GM12878 (cell line): ENCODE data around the gene VGLL4. TPM values are rescaled to one million over a fixed set of nuclear protein-coding genes. Genes with fewer than 3 reads are reported as not detected.

ENCODE experiments used
- ATAC-seq: fragments of 200-7000 bp; cut with Tn5 transposase; 3 replicates; pipeline ENCODE4 v1.9.1; 2020; ENCODE audit warnings: mild to moderate bottlenecking, moderate library complexity
- BruUV-seq: library from RNA; stranded (reverse); fragments of 400-500 nt; replicated peaks from 2 replicates; lab custom pipeline; 2021; lab: Mats Ljungman, UMichigan
- CTCF ChIA-PET: fragments of 300-600 bp; sonication (Branson Sonifier 250); formaldehyde crosslinking; extraction: SDS; loops from one replicate; lab custom pipeline; 2021; ENCODE audit warnings: inconsistent platforms; lab: Yijun Ruan, JAX
- POLR2A ChIA-PET: fragments of 350-600 bp; formaldehyde crosslinking; extraction: SDS; loops from one replicate; lab custom pipeline; 2021; ENCODE audit warnings: inconsistent platforms; lab: Charles Lee
- RAD21 ChIA-PET: fragments of 300-600 bp; sonication (Branson Sonifier 250); formaldehyde crosslinking; loops from one replicate; lab custom pipeline; 2023; ENCODE audit warnings: antibody characterized with exemption; ENCODE audit not compliant: unreplicated experiment; lab: Charles Lee
- SMC1A ChIA-PET: fragments of 300-600 bp; sonication (Branson Sonifier 250); formaldehyde crosslinking; loops from one replicate; lab custom pipeline; 2023; ENCODE audit not compliant: unreplicated experiment, uncharacterized antibody; lab: Charles Lee
- DNase-seq: peaks from one replicate; pipeline ENCODE4 v3.0.0-alpha.2; 2011; ENCODE audit warnings: low read depth, low spot score
- FAIRE-seq: peaks from 3 replicates; lab custom pipeline; 2011; peaks lifted over from hg19 to GRCh38; lab: Jason Lieb, UNC
- H2AFZ ChIP-seq: 2 replicates; pipeline ENCODE4 v1.6.0; 2011; ENCODE audit warnings: low read depth, low read length, control low read depth; ENCODE audit not compliant: control insufficient read depth
- H3K27ac ChIP-seq: 2 replicates; pipeline ENCODE4 v1.5.1; 2011; ENCODE audit warnings: control low read depth; ENCODE audit not compliant: control insufficient read depth, insufficient read depth
- H3K27me3 ChIP-seq, 2 experiments: replicated peaks in 1 of 2; 2 replicates each; pipeline versions ENCODE4 v1.6.0 to v1.6.1; 2011; ENCODE audit warnings: low read length in 1 of 2; ENCODE audit not compliant: control insufficient read depth in 2 of 2, insufficient read depth in 2 of 2
- H3K36me3 ChIP-seq, 2 experiments: 2 replicates each; pipeline ENCODE4 v1.5.1; 2011; ENCODE audit warnings: low read length in 1 of 2; ENCODE audit not compliant: control insufficient read depth in 2 of 2, insufficient read depth in 2 of 2
- H3K4me1 ChIP-seq: 2 replicates; pipeline ENCODE4 v1.6.1; 2011; ENCODE audit warnings: mild to moderate bottlenecking, low read length, moderate library complexity, mixed read lengths; ENCODE audit not compliant: control insufficient read depth, insufficient read depth
- H3K4me2 ChIP-seq: 2 replicates; pipeline ENCODE4 v1.6.0; 2011; ENCODE audit warnings: control low read depth; ENCODE audit not compliant: control insufficient read depth, insufficient read depth
- H3K4me3 ChIP-seq: fragments of 200-600 bp; sonication (generic); 2 replicates; pipeline ENCODE4 v1.5.1; 2016
- H3K79me2 ChIP-seq: 2 replicates; pipeline ENCODE4 v1.6.0; 2011; ENCODE audit warnings: low read length; ENCODE audit not compliant: control insufficient read depth, insufficient read depth
- H3K9ac ChIP-seq: 2 replicates; pipeline ENCODE4 v1.8.0; 2011; ENCODE audit warnings: low read length, control low read depth, mixed read lengths; ENCODE audit not compliant: control insufficient read depth, insufficient read depth
- H3K9me3 ChIP-seq: replicated peaks from 3 replicates; pipeline ENCODE4 v1.5.1; 2011; ENCODE audit warnings: mild to moderate bottlenecking, low read length; ENCODE audit not compliant: control insufficient read depth, insufficient read depth
- H4K20me1 ChIP-seq: 2 replicates; pipeline ENCODE4 v1.6.0; 2011; ENCODE audit not compliant: control insufficient read depth, insufficient read depth
- FOXK2 ChIP-seq: fragments of 450-650 bp; IDR thresholded peaks from 2 replicates; pipeline ENCODE4 v1.6.1; 2017; ENCODE audit warnings: mild to moderate bottlenecking, moderate library complexity
- FOXM1 ChIP-seq: IDR thresholded peaks from 2 replicates; pipeline ENCODE4 v1.6.1; 2012; ENCODE audit warnings: low read depth, mild to moderate bottlenecking, inconsistent platforms, low read length, moderate library complexity
- GABPA ChIP-seq: IDR thresholded peaks from 2 replicates; pipeline ENCODE4 v1.6.1; 2014; ENCODE audit warnings: antibody characterized with exemption, low read depth, mild to moderate bottlenecking, inconsistent platforms
- HSF1 ChIP-seq: fragments of 150-350 bp; IDR thresholded peaks from 2 replicates; pipeline ENCODE4 v1.6.1; 2014; ENCODE audit warnings: mild to moderate bottlenecking, low read depth, low read length
- IKZF1 ChIP-seq: fragments of 450-650 bp; conservative IDR thresholded peaks from 2 replicates; pipeline ENCODE4 v1.6.1; 2017; ENCODE audit warnings: antibody characterized with exemption, mild to moderate bottlenecking
- JUNB ChIP-seq: IDR thresholded peaks from 2 replicates; pipeline ENCODE4 v1.6.1; 2016; ENCODE audit warnings: antibody characterized with exemption, mild to moderate bottlenecking
- JUND ChIP-seq: IDR thresholded peaks from 2 replicates; pipeline ENCODE4 v1.6.1; 2012; ENCODE audit warnings: low read depth, mild to moderate bottlenecking, low read length, improper control_type of control experiment, moderate library complexity
- KAT2A ChIP-seq: conservative IDR thresholded peaks from 2 replicates; pipeline ENCODE4 v1.6.1; 2011; ENCODE audit warnings: low read depth, low read length; ENCODE audit not compliant: control insufficient read depth
- NBN ChIP-seq: fragments of 450-650 bp; IDR thresholded peaks from 2 replicates; pipeline ENCODE4 v1.6.1; 2016
- PAX8 ChIP-seq: fragments of 450-650 bp; IDR thresholded peaks from 2 replicates; pipeline ENCODE4 v1.6.1; 2017; ENCODE audit warnings: mild to moderate bottlenecking, moderate library complexity
- RFX5 ChIP-seq: IDR thresholded peaks from 2 replicates; pipeline ENCODE4 v1.6.1; 2011; ENCODE audit warnings: low read depth, low read length, improper control_type of control experiment
- RUNX3 ChIP-seq: IDR thresholded peaks from 2 replicates; pipeline ENCODE4 v1.6.1; 2012; ENCODE audit warnings: low read length, inconsistent platforms
- WGBS: methylation state at CpG from one replicate; pipeline ENCODE4 v1.1.6; 2016; ENCODE audit warnings: low lambda C conversion rate; ENCODE audit not compliant: insufficient replicate concordance, insufficient coverage; ENCODE audit errors: missing lambda C conversion rate; 5-methylcytosine and 5-hydroxymethylcytosine counted together
- in situ Hi-C: fragments of 300-500 bp; cut with MboI; formaldehyde crosslinking; loops from 9 replicates; pipeline ENCODE4 v1.14.3; 2018; ENCODE audit warnings: mixed read lengths
- intact Hi-C: fragments of 100-400 bp; cut with micrococcal nuclease; formaldehyde crosslinking; loops from one replicate; pipeline ENCODE4 v1.14.2; 2022; ENCODE audit not compliant: unreplicated experiment
- polyA plus RNA-seq, 11 experiments: library from polyadenylated mRNA; depleted of rRNA in 4 of 11; unstranded in 6 of 11; stranded (reverse) in 5 of 11; fragments of >200 nt; fragmentation: Nextera tagmentation in 4 of 11; fragmentation: Illumina TruSeq in 1 of 11; extraction: Ambion mirVana in 4 of 11; extraction: Trizol in 1 of 11; gene quantifications; 1 replicate in 1 of 11; 2 replicates in 10 of 11; pipeline versions ENCODE4 v1.2.1 to v1.2.3, GENCODE V29; 2011 to 2016; ENCODE audit warnings: inconsistent platforms in 2 of 11, missing spikeins in 2 of 11, low read depth in 1 of 11
- total RNA-seq, 4 experiments: library from RNA; depleted of rRNA in 3 of 4; stranded (reverse); fragments of >200 nt in 3 of 4; fragmentation: Illumina TruSeq in 1 of 4; extraction: Trizol in 1 of 4; gene quantifications; 2 replicates each; pipeline versions ENCODE4 v1.2.1 to v1.2.3, GENCODE V29; 2013 to 2021

The VGLL4 gene
- total and polyA plus RNA-seq, 10 of the 15 experiments (the other 5 are each of a cell fraction or from before 2014, with no cell fraction given) = 0.44 to 38.1 (median 16.1) TPM

GRCh38 chr3:11536132-11536935 lies 107.4 kb downstream of the VGLL4 start:
- RAD21 ChIA-PET = no interaction called here
- no TSS peak for BruUV-seq
- Histone ChIP-seq H3K79me2 (no peaks in the 10 kb centered on the region), H3K4me3 (no peak overlapping the region), H3K4me2 (no peak overlapping the region), H3K36me3 (no peaks in the 10 kb centered on the region), H3K27ac (no peak overlapping the region), H3K9me3 (no peaks in the 10 kb centered on the region), H4K20me1 (no peaks in the 10 kb centered on the region), H3K9ac (no peak overlapping the region), H3K27me3 (no peaks in the 10 kb centered on the region), H3K4me1 (no peaks in the 10 kb centered on the region), H2AFZ (no peak overlapping the region)
- 90% methylated on average over 23 of the region's 23 CpGs for WGBS
- POLR2A ChIA-PET = no interaction called here
- CTCF ChIA-PET = no interaction called here
- DNase-seq (no peak), FAIRE-seq (no peak), ATAC-seq (no peak)
- SMC1A ChIA-PET = no interaction called here
- in situ Hi-C loops = no loop called here
- no peak for TF ChIP-seq JUNB
- TF ChIP-seq RUNX3 = no peak
- TF ChIP-seq IKZF1 = no peak
- no peak for TF ChIP-seq FOXM1
- no peak for TF ChIP-seq KAT2A
- no peak for TF ChIP-seq FOXK2
- intact Hi-C loops = no loop called here

- no TSS peak for BruUV-seq
- 89% methylated on average over 13 of the region's 13 CpGs for WGBS
- no peak for FAIRE-seq
These were observed 108.3 kb downstream of the VGLL4 start for GRCh38 chr3:11535243-11535960.

More at GRCh38 chr3:11535243-11535960, 108.3 kb downstream of the VGLL4 start:
- H3K4me3 ChIP-seq = no peak overlapping the region
- intact Hi-C loops = no loop called here
- ChIA-PET RAD21 (no interaction called here), SMC1A (no interaction called here), CTCF (interaction anchor here (1.1 kb wide), 1 partner anchor 116 kb away, joined by 3 read pairs; no protein-coding TSS in a partner anchor), POLR2A (no interaction called here)
- no peak overlapping the region for H3K4me2 ChIP-seq
- DNase-seq = no peak
- no peaks in the 10 kb centered on the region for H3K9me3 ChIP-seq
- no peak overlapping the region for H3K27ac ChIP-seq
- TF ChIP-seq HSF1 = no peak
- no peak for TF ChIP-seq GABPA
- TF ChIP-seq PAX8 = no peak
- TF ChIP-seq NBN = no peak
- no peak for TF ChIP-seq RFX5
- no peak for TF ChIP-seq JUND
- in situ Hi-C loops = no loop called here
- no peak overlapping the region for H3K9ac ChIP-seq
- H3K27me3 ChIP-seq = no peaks in the 10 kb centered on the region
- no peaks in the 10 kb centered on the region for H3K79me2 ChIP-seq
- H4K20me1 ChIP-seq = no peaks in the 10 kb centered on the region
- no peaks in the 10 kb centered on the region for H3K36me3 ChIP-seq
- ATAC-seq = no peak
- no peak overlapping the region for H2AFZ ChIP-seq
- H3K4me1 ChIP-seq = no peaks in the 10 kb centered on the region
